Stimulated activated CD4-positive, alpha-beta T cell treated with anti-CD3 and anti-CD28 coated beads, Interleukin-4, amount 100 ng/mL, for 1 hour (primary cell): Measurements from ENCODE around the gene PLEKHG5.
A peak's percentile ranks its signal among the peaks of the same experiment; 100 is the strongest.

ENCODE experiments used
- DNase-seq: peaks from one replicate; pipeline ENCODE4 v3.0.0-alpha.2; 2020

The PLEKHG5 gene

GRCh38 chr1:6475381-6476133 lies 15.9 kb downstream of the PLEKHG5 start:
- peak; percentile 79 for DNase-seq

DNA sequence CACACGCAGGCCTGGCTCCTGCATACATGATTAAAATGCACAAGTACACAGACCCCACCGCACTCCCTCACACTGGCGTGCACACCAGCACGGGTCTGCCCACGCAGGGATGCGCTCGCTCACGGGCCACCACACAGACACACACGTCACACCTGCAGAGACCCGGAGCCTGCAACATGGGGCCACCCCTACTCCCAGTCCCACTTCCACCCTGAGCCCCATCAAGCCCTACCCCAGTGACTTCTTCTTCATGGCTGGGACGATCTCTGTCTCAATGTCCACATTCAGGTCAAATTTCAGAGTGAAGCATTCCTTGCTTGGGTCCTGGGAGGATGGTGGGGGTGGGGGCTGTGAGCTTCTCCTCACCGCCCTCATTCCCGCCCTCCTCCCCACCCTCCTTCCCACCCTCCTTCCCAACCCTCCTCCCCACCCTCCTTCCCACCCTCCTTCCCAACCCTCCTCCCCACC lies 16.6 kb downstream of the PLEKHG5 start:
- no peak for DNase-seq

GRCh38 chr1:6473974-6474814 lies 17.3 kb downstream of the PLEKHG5 start:
- DNase-seq = no peak

- no peak for DNase-seq
These were observed 18.3 kb downstream of the PLEKHG5 start for GRCh38 chr1:6473156-6473555.

DNA sequence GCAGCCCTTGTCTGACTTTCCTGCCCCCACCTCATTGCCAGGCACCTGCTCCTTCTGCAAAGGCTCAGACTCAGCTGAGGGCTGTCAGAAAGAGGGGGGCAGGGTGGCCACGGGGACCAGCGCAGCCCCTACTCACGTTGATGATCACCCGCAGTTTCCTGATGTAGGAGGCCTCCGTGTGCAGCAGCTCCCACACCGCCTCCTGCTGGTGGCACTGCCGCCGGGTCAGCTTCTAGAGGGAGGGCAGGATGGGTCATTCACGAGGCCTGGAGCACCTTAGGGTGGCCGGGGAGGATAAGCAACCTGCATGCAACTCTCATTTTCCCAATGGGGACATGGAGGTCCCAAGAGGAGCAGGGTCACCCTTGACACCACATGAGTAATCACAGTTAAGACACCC lies 19.1 kb downstream of the PLEKHG5 start:
- DNase-seq = no peak

DNA sequence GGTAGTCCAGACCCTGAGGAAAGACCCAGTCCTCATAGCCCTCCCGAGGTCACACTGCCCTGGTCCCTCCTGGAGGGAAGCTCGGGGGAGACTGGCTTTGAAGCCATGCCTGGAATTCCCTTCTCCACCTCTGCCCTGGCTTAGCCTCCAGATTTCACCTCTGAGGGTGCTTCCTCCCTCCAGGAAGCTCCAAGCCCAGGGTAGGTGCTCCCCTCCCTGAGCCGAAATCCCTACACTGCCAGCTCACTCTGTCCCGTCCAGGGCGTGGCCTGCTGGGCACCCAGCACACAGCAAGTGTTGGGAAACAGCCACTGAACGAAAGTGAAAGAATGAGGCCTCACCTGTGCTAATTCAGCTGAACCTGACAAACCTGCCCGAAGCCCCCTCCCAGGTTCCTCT lies 19.5 kb downstream of the PLEKHG5 start:
- no peak for DNase-seq

- no peak for DNase-seq
These were observed 20.1 kb downstream of the PLEKHG5 start for GRCh38 chr1:6471086-6471969.

GRCh38 chr1:6470132-6471085 lies 21.1 kb downstream of the PLEKHG5 start:
- no peak for DNase-seq

DNA sequence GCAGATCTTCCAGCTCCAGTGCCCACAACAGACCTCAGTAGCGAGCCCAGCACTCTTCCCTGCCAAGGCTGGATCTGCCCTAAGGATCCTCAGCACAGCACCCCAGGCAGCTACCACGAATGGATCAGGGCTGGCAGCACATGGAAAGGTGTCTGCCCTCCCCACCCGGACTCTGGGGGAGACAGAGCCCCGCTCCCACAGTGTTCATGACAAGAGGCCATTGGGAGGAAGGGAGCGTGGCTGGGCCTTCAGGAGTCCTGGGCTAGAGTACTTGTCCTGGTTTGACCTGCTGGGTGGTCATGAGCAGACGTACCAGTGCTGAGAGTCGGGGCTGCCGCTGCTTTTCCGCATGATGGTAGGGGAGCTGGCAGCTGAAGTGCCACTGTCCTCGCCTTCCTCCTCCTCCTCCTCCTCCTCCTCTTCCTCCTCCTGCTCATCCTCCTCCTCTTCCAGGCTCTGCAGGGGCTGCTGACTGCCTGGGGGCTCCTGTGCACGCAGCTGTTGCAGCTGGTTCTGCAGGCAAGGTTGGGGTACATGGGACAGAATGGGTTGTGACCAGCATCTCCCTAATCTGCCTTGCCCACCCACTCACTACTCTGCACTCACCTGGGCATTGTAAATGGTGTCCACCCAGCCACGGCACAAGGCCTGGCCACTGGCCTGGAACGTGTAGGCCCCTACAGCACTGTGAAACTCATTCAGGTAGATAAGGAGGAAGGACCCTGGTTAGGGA lies 22.6 kb downstream of the PLEKHG5 start:
- DNase-seq = no peak

GRCh38 chr1:6467744-6468688 lies 23.5 kb downstream of the PLEKHG5 start:
- DNase-seq = no peak

- DNase-seq = no peak
These were observed 24.2 kb downstream of the PLEKHG5 start for GRCh38 chr1:6467224-6467623.

DNA sequence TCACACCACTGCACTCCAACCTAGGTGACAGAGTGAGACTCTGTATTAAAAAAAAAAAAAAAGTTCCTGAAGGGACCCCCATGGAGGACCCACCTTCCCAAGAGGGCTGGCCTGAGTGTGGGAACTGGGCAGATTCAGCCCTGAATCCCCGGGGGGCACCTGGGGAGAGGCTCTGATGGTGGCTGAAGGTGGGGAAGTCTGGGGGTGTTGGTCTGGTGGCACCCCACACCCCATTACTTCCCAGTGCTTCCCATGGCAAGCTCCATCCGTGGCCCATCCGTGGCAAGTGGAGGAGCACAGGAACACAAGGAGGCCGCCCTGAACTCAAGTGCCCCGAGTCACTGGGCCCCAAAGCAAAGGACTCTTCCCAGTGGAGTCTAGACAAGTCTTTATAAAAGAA lies 24.7 kb downstream of the PLEKHG5 start:
- no peak for DNase-seq

DNA sequence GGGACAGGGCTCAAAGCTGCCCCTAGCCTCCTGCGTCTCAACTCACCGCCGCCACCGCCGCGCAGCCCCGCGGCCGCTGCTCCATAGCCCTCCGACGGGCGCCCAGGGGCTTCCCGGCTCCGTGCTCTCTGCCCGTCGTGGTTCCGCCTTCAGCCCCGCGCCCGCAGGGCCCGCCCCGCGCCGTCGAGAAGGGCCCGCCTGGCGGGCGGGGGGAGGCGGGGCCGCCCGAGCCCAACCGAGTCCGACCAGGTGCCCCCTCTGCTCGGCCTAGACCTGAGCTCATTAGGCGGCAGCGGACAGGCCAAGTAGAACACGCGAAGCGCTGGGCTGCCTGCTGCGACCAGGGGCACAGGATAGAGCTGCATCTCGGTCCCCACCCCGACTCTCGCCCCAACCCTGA lies 25.4 kb downstream of the PLEKHG5 start, which contains the start of gene TNFRSF25:
Gene TNFRSF25 (minus strand): TSS at position 151 of the 400 bp plus-strand sequence. CDS start 66 bp downstream, at position 85.
- peak; percentile 75 for DNase-seq

GRCh38 chr1:6465461-6466005 lies 25.9 kb downstream of the PLEKHG5 start:
- DNase-seq = peak; percentile 61

GRCh38 chr1:6464915-6465314 lies 26.6 kb downstream of the PLEKHG5 start:
- no peak for DNase-seq

DNA sequence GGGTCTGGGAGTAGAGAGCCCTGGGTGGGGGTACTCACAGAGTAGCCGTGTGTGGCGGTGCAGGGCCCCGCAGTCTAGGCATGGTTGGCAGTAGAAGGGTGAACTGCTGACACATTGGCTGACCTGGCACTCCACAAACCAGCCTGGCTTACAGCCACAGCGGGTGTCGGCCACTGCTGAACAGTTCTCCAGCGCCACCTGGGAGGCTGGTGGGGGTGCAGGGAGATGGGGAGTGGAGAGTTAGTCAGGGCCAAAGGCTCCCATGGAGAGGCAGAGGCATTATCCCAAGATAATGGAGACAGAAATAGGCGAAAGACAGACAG lies 27.0 kb downstream of the PLEKHG5 start:
- peak; percentile 47 for DNase-seq

GRCh38 chr1:6463120-6463412 lies 28.4 kb downstream of the PLEKHG5 start:
- DNase-seq = no peak

DNA sequence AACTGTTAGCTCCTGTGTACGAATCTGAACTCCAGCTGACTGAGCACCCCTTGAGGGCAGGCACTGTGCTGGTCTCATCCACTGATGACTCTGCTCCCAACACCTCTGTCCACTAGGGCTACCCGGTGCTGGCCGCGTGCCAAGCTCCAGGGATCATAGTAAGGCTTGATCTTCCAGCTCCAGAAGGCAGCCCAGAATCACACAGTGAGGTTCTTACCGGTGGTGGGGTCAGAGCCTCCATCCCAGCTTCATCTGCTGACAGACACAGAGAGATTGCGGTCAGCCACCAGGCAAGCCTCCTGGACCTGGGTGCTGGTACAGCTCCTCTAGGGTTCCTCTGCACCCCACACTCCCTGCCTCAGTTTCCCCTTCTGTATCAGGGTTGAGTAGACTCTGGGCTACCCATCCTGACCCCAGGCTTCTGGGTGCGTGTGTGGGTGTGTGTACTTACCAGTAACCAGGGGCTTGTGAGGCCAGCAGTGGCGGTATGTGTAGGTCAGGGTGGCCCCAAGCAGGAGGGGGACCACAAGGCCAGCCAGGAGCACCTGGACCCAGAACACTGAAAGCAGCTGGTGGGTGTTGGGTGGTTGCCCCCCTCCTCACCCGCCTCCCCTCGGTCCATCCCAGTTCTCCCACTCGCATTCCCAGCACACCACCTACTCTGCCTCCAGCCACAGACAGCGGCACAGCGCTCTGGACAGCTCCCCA lies 28.9 kb downstream of the PLEKHG5 start:
- DNase-seq = no peak
